Upper lobe of left lung (tissue), 4 donors: ENCODE data around the gene ENGASE.

Source experiments
- CTCF ChIP-seq, 6 experiments: fragments of 450-650 bp in 4 of 6; fragments of 200-600 bp in 2 of 6; sonication (generic) in 2 of 6; IDR thresholded peaks; one replicate each; pipeline ENCODE4 v1.5.1; 2016 to 2019; ENCODE audit warnings: antibody characterized with exemption in 6 of 6
- POLR2A ChIP-seq, 4 donors: fragments of 450-650 bp; IDR thresholded peaks; one replicate each; pipeline ENCODE4 v1.5.1; 2016 to 2017; ENCODE audit warnings: antibody characterized with exemption in 4 of 4, mild to moderate bottlenecking in 2 of 4
- POLR2AphosphoS5 ChIP-seq, 2 donors: sonication (generic); formaldehyde crosslinking; IDR thresholded peaks; one replicate each; pipeline ENCODE4 v1.5.1; 2017; ENCODE audit warnings: antibody characterized with exemption in 2 of 2

- TF ChIP-seq CTCF (IDR thresholded peaks at IDR 0.05) = no peak
- no peak for TF ChIP-seq POLR2A (IDR thresholded peaks at IDR 0.05)
- no peak for TF ChIP-seq POLR2AphosphoS5 (IDR thresholded peaks at IDR 0.05)
Observed at GRCh38 chr17:79123988-79124387, 49.4 kb downstream of the ENGASE start.
